GM18858 (cell line): ENCODE data around the gene AURKA.
"Not testable (repeated sequence)": the region's sequence is repeated elsewhere in the genome, so short reads cannot be mapped to it uniquely, and the experiment has no call there.

Experiments
- ATAC-seq: cut with Tn5 transposase; IDR thresholded peaks from one replicate; pipeline ENCODE4 v1.9.1; 2021; ENCODE audit not compliant: unreplicated experiment

Gene AURKA

DNA sequence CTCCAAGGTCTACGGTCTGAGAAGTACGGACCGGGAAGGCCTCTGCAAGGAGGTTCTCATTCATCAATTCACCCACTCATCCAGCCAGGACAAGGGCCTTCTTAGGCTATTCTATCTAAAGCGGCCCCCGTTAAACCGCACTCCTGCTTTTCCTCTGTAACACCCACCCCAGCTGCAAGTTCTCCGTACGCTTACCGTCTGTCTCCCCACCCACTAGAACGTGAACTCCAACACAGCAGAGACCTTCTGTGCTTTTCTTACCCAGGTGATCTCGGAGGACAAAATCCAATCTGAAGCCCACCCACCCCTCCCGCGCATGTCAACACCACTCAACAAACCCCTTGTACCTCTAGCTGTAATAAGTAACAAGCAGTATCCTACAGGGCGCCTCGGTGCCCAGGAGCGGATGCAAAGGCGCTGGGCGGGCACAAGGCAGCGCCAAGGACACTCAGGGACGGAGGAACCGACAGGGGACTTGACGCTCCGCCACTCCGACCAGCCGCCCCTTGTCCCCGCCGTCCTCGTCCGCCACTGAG is 351 bp downstream of the AURKA start:
- ATAC-seq = peak; percentile 10

DNA sequence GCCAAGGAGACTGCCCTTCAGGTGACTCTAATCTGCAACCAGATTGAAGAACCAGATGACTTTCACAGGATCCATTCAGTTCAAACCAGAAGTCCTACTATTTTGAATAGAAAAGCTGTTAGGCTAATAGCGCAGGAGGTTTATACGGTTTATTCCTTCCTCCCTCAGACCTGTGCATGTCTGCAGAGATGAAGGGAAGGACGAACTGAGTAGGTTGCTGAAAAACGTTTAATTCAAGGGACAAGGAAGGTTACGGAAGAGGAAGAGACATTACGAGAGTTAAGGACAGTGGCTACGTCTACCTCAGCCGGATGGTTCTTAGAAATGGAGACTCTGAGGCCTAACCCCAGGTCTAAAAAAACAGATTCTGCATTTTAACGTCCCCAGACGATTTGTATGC is 978 bp downstream of the AURKA start:
- no peak for ATAC-seq

DNA sequence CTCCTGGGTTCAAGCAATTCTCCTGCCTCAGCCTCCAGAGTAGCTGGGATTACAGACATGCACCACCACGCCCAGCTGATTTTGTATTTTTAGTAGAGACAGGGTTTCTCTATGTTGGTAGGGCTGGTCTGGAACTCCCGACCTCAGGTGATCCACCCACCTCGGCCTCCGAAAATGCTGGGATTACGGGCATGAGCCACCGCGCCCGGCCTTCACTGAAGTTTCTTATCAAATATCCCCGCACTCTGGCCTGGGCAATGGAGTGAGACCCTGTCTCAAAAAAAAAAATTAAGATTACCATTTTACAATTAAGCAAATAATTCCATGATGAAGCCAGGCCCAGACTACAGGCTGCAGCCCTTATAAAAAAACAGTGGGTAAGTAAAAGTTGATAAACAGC is 1.6 kb downstream of the AURKA start:
- ATAC-seq = not testable (repeated sequence)

DNA sequence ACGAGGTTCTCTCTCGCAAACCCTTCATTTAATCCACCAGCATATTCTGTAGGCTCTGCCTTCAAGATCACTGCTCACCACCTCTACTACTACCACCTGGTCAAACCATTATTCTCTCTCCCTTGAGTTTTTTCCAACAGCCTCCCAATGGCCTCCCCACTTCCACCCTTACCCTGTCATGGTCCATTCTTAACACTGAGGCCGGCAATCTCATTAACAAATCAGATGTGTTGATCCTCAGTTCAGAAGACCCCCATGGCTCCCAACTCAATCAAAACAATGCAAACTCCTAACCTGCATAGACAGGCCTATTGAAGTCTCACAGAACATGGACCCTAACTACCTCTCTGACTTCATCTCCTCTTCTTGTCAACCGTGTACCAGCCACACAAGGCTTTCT is 2.2 kb downstream of the AURKA start:
- ATAC-seq = no peak

DNA sequence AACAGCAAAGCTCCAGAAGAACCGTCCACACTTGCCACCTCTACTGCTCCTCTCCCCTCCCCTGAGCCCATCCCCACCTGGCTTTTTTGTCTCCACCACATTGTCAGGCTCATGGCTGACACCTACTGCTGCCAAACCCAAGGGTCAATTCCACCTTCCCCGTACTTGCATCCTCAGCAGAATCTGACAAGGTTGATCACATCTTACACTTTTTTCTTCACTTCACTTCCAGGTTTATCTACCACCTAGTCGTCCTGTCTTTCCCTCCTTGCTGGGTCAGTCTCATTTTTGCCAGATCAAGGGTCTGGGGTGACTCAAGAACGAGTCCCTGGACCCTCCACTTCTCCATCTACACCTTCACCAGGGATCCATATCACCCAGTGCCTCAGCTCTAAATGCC is 3.1 kb downstream of the AURKA start:
- ATAC-seq = no peak

DNA sequence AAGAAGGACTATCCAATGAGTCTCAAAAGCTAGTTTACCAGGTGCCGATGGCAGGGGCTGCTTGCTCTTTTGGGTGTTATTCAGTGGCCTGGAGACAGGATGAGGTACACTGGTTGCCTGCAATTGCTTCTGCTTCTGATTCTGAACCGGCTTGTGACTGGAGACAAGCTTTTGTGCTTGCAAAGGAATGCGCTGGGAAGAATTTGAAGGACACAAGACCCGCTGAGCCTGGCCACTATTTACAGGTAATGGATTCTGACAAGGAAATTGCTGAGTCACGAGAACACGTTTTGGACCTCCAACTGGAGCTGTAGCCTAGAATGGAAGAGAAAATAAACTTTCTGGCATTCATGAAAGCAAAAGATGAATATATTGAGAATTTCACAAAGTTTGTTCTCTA is 5.8 kb downstream of the AURKA start:
- no peak for ATAC-seq

DNA sequence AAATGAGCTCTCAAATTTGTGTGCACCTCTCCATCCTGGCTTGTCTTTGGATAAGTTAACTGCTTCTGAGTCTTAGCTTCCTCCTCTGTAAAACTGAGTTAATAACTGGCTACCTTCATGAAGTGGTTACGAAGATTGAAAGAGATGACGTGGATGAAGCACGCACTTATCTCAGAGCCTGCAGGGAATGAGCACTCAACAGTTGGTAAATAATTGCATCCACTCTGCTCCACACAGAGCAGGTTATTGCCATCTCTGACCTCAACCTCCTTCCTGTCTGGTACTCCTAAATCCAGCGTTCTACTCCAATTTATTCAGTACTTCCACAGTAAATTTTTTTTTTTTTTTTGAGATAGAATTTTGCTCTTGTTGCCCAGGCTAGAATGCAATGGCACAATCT is 6.9 kb downstream of the AURKA start:
- ATAC-seq = no peak

DNA sequence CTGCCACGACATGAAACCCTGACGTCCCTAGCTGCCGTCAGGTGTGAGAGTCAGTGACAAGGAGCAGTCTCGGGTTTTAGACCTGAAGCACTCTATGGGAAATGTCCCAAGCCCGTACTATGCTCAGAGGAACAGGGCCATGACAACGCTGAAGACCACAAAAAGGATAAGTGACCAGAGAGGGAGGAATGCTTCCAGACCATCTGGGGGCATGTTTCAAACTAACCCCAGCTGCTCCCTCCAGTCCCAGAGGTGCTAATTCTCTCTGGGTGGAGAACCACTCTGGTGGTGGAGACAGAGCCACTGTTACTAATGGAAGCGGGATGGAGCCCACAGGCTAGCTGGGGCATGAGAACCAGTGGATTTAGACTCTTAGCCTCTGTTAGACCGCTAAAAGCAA is 8.7 kb downstream of the AURKA start:
- no peak for ATAC-seq

DNA sequence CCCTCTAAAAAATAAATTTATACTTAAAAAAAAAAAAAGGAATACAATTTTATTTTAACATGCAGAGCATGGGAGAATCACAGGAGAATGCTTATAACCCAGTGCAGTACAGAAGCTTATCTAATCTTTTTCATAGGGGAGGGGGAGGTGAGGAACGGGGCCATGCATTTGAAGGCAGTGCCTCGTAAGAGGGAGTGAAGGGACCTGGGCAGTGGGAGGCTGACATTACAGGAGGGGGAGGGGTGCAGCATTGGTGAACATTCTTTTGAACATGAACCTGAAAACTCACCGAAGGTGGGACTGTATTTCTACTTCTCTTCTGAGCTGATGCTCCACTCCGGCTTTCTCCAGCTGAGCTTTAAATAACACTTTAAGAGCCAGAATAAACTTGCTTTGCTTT is 9.3 kb downstream of the AURKA start:
- ATAC-seq = no peak

DNA sequence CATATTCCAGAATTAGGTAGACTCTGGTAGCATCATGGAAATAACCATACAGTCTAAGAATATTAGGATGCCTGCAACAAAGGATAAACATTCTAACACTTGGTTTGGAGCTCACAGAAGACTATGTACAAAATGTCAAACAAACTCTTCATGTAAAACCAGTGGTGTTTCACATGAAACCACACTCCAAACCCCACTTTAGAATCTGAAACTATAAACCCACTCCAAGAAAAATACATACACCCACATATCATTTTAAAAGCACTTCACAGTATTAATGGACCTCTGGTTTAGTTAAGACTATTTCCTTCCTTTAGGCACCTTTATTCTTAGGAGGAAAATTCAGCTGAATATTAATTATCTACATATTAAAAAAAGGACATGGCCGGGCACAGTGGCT is 10.5 kb downstream of the AURKA start:
- ATAC-seq = no peak

DNA sequence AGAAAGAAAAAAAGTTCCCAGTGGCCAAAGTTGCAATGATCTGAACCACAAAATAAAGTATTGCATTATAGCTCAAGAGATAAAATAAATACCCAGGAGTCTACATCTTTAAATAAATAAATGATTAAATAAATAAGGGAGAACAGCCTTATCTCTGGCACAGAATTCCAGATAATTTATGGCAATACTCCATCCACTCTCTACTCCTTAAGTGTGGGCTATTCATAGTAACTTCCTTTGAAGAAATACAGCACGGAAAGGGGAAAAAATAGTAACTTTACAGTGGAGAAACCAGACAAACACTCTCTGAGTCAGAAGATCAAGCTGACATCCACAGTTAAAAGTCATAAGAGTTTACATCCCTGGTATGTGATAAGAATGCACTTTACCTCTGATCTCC is 11.6 kb downstream of the AURKA start:
- no peak for ATAC-seq

DNA sequence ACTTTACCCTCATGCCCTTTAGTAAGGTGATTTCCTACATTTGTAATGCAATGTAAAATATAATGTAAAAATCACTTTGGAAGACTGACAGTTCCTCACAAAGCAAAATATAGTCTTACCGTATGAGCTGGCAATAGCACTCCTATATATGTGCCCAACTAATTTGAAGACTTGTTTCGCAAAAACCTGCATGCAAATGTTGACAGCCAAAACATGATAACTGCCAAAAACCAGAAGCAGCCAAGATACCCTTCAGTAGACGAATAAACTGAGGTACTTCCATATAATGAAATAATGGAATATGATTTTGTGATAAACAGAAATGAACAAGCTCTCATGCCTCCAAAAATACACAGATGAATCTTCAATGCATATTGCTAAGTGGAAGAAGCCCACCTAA is 13.6 kb downstream of the AURKA start:
- ATAC-seq = no peak

DNA sequence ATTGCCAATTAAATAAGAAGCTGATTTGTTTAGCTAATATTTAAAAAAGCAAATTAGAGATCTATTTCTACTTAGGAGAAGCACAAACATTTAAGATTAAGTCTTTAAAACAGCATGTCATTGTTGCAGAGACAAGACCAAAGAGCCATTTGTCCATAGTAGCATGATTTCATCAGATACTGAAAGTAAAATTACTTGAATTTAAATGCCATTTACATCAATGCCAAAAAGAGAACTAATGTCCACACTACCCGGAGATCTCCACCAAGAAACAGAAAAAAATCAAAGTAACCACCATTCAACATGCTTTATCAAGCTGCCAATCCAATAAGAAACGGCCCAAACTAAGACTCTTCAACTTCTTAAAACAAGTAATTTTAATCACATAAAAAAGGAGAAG is 15.7 kb downstream of the AURKA start:
- ATAC-seq = no peak

DNA sequence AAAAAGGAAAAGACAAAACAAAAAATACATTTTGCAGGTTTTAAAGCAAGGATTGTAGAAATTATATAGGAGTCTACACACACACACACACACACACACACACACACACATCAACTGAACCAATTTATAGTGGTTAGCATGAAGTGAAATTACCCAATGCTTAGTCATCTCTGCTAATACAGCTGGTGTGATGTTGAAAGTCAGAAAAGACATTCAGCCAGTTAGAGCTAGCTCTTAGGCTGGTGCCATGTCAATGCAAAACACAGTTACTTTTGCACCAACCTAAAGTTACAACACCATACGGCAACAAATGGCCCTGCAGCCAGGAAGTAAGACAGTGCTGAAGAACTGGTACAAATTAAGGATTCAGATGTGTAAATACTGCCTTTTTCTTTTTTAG is 18.1 kb downstream of the AURKA start:
- ATAC-seq = peak; percentile 49

DNA sequence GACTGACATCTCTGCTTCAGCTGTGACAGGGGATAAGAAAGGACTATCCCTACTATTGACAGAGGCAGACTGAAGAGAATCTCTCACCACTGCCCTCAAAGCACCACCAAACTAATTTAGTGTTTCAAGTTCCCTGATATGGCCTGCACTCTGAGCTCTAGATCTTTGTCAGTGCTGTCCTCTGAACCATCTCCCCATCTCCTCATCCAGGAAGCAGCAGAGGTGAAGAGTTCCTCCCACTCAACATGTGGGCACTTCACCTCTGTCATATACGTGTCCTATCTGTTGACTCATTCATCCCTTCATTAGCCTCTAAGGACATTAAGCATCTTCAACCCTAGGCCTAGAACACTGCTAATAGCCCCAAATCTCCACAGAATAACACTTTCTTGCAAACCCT is 19.2 kb downstream of the AURKA start:
- no peak for ATAC-seq

DNA sequence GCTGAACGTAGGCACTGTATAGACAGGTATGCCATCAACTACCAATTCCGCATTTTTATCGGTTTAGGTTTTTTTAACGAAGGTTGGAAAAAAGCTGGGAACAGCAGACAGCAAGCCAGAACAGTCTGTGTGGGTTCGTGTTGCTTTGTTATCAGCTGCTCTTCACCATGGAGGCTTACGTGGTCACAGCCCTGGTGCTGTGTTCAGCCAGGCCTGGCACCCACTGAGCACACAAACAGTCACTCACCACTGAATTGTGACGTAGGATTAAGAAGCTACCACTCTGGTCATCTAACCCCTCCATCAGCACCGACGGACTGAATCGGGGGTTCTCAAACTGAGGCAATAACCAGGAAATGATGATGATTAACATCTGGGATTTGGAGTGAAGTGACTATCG is 20.0 kb downstream of the AURKA start:
- ATAC-seq = no peak

DNA sequence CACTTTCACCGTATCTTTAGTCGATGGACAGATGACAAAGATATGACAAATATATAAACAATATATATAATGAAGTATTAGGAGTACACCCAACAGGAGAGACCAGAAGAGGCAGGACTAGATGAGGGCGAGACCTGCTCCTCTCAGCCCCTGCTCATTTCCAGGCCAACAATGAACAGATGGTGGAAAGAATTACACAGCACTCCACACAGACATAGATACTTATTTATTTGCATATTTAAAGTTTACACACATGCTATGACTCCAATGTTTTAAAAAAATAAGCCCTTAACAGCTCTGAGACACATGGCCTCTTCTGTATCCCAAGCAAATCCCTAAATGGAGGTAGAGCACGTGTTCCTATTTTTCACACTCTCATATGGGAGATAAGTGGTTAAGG is 22.8 kb downstream of the AURKA start:
- ATAC-seq = no peak

DNA sequence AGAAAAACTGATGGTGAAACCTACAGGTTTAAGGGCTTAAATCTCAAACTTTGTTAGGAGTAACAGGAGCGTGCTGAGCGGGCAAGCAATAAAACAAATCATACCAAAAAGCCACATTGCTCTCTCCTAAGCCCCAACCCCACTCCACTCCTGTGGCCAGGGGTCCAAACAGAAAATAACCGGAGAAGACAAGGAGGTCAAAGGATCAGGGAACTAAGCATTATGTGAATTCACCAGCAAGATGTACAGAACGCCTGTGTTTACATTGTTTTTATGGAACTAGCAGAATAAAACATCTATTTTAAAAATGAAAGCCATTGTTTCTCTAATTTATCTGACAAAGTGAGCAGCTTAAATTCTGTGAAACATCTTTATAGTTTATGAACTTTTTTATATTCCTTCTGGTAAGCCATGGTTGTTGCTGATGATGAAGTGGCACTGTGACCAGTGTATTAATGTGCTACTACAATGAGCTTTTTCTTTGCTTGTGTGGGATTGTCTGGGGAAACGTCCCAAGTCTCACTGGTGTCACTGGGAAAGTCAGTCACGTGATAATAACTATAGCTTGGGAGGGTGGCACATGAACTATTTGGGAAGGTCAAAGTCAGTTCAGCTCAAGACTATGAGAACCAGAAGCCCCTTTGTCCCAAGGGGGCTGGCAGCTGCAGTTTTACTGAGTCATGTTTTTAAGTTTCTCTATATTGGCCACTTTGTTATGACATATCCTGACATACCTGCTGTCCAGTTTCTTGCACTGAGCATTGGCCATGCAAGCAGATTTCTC is 23.5 kb downstream of the AURKA start:
- ATAC-seq = no peak

DNA sequence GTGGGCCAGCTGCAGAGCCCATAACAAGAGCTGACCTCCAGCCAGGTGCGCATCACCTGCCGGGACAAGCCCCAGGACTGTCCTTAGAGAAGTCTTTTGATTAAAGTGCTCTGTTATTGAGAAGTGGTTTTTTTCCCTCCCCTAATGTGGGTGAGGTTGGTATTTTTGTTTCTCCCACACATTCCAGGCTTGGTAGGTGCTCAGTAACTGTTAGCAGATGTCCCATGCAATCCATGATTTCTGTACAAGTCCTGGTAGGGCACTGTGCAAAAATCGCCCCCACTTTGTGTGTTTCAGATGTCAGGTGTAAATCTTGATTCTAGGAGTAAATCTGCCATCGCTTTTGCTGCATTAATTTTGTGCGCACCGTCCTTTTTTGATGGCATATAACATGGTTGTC is 28.5 kb downstream of the AURKA start:
- no peak for ATAC-seq

DNA sequence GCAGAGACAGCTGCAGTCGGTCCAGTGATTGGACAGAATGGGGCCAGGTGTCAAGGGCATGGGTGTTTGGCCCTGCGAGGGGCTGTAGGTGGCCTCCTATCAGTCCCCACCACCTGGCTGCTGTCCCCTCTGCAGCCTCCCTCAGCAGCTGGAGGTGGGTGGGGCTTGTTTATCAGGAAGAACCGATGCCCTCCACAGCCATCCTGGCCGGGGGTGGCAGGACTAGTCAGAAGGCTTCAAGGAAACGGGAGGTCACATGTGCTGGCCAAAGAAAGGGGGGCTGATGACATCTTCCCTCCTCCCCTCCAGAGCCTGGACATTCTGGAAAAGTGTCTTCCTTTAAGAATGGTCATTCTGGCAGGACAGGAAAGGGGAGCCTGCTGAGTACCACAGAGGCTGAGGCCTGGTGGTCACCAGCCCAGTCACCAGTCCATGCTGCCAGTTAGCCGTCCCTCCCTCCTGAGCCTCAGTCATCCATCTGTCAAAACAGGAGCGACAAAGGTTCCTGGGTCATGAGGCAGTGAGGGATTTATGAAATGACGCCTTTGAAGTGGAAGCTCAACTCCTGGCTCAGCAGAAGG is 29.1 kb downstream of the AURKA start:
- ATAC-seq = no peak

DNA sequence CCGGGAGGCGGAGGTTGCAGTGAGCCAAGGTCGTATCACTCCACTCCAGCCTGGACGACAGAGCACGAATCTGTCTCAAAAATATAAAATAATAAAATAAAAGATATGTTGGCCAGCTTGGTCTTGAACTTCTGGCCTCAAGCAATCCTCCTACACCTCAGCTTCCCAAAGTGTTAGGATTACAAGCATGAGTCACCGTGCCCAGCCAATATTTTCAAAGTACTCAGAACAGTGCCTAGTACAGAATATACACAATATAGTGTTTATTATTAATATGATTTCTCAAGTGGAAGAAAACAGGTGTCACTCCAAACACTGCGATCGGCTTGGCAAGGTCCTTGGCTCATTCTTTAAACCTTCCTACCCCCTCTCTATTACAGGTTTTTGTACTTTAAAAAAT is 30.1 kb downstream of the AURKA start:
- ATAC-seq = no peak

DNA sequence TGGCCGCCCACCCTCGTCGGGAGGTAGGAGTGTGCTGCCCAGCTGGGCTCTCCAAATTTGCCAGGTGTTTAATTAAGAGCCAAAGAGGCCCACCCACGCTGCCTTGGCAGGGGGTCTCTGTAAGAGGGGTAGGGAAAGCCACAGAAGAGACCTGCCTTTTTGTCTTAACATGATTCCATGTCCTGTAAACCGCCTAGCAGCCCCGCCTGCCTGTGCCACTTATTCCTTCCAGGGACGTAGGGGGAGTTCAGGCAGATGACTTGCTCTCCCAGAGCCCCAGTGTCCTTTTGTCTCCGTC is 31.2 kb downstream of the AURKA start:
- no peak for ATAC-seq
